Activated CD8-positive, alpha-beta T cell treated with anti-CD3 and anti-CD28 coated beads for 36 hours (primary cell): ENCODE measurements around the gene VDR. TPM values are rescaled to one million over a fixed set of nuclear protein-coding genes. Genes with fewer than 3 reads are reported as not detected.

ENCODE experiments used
- ATAC-seq: fragments of 200-7000 bp; cut with Tn5 transposase; one replicate; pipeline ENCODE4 v1.10.0; 2021; ENCODE audit warnings: mild to moderate bottlenecking, moderate library complexity
- CTCF ChIA-PET: fragments of 350-600 bp; sonication (Branson Sonifier 250); formaldehyde crosslinking; loops from one replicate; lab custom pipeline; 2021; ENCODE audit warnings: antibody characterized with exemption; lab: Charles Lee
- POLR2A ChIA-PET: fragments of 350-600 bp; sonication (Branson Sonifier 250); formaldehyde crosslinking; loops from one replicate; lab custom pipeline; 2021; ENCODE audit warnings: antibody characterized with exemption; lab: Charles Lee
- DNase-seq: peaks from one replicate; pipeline ENCODE4 v3.0.0-alpha.2; 2020
- H3K27ac Mint-ChIP-seq: one replicate; pipeline ENCODE4 v1.8.0; 2021; ENCODE audit warnings: mild to moderate bottlenecking, mixed read lengths
- H3K27me3 Mint-ChIP-seq: one replicate; pipeline ENCODE4 v1.8.0; 2021; ENCODE audit warnings: mixed read lengths
- H3K36me3 Mint-ChIP-seq: one replicate; pipeline ENCODE4 v1.8.0; 2021; ENCODE audit warnings: low read depth, mixed read lengths
- H3K4me1 Mint-ChIP-seq: one replicate; pipeline ENCODE4 v1.8.0; 2021; ENCODE audit warnings: low read depth, mixed read lengths
- H3K4me3 Mint-ChIP-seq: one replicate; pipeline ENCODE4 v1.8.0; 2021; ENCODE audit warnings: mild to moderate bottlenecking, moderate library complexity, mixed read lengths
- H3K9me3 Mint-ChIP-seq: one replicate; pipeline ENCODE4 v1.8.0; 2021; ENCODE audit warnings: mixed read lengths
- CTCF ChIP-seq: fragments of 200-600 bp; IDR thresholded peaks from one replicate; pipeline ENCODE4 v1.8.0; 2022; ENCODE audit warnings: antibody characterized with exemption, mild to moderate bottlenecking
- intact Hi-C: fragments of 100-400 bp; cut with micrococcal nuclease; formaldehyde crosslinking; loops from one replicate; pipeline ENCODE4 v1.10.0; 2022
- total RNA-seq, 2 experiments: library from RNA; stranded (reverse); gene quantifications; one replicate each; pipeline ENCODE4 v1.2.3, GENCODE V29; 2021

The VDR gene
- total RNA-seq, 2 experiments from 2014 or later = 84.6 to 86.4 TPM

GRCh38 chr12:47864646-47865235, 40.1 kb downstream of the VDR start:
- ATAC-seq (no peak), DNase-seq (no peak)
- Mint-ChIP-seq H3K27ac (peak overlapping the region; percentile 34), H3K4me3 (no peak overlapping the region), H3K4me1 (peaks cover 70% of the 10 kb centered on the region), H3K27me3 (no peaks in the 10 kb centered on the region), H3K36me3 (peaks cover 72% of the 10 kb centered on the region), H3K9me3 (no peaks in the 10 kb centered on the region)
- CTCF ChIA-PET = interaction anchor here (1.0 to 1.4 kb wide), 2 partner anchors 26 to 40 kb away, joined by 3 read pairs; partner anchors contain the start of gene VDR
- no peak for TF ChIP-seq CTCF
- POLR2A ChIA-PET = interaction anchor here (0.6 to 1.9 kb wide), 4 partner anchors 10 to 21 kb away, joined by 3 to 7 read pairs (median 6); no protein-coding TSS in a partner anchor
- intact Hi-C loops = loop anchor here (10.0 kb wide), 1 partner anchor 80 kb away; no protein-coding TSS in a partner anchor

- intact Hi-C loops = loop anchor here (10.0 kb wide), 1 partner anchor 81 kb away; no protein-coding TSS in a partner anchor
- peaks cover 72% of the 10 kb centered on the region for H3K4me1 Mint-ChIP-seq
- TF ChIP-seq CTCF = no peak
- CTCF ChIA-PET = interaction anchor here (1.4 kb wide), 1 partner anchor 25 kb away, joined by 3 read pairs; no protein-coding TSS in a partner anchor
- peaks cover 73% of the 10 kb centered on the region for H3K36me3 Mint-ChIP-seq
- H3K27me3 Mint-ChIP-seq = no peaks in the 10 kb centered on the region
- no peak overlapping the region for H3K4me3 Mint-ChIP-seq
- H3K9me3 Mint-ChIP-seq = no peaks in the 10 kb centered on the region
- H3K27ac Mint-ChIP-seq = peak overlapping the region; percentile 34
- ATAC-seq (no peak), DNase-seq (no peak)
- POLR2A ChIA-PET = interaction anchor here (1.8 to 1.9 kb wide), 2 partner anchors 19 to 21 kb away, joined by 7 read pairs; no protein-coding TSS in a partner anchor
Observed at GRCh38 chr12:47863985-47864384, 40.8 kb downstream of the VDR start.

GRCh38 chr12:47863467-47863866, 41.3 kb downstream of the VDR start:
- intact Hi-C loops = loop anchor here (10.0 kb wide), 1 partner anchor 81 kb away; no protein-coding TSS in a partner anchor
- ChIA-PET CTCF (interaction anchor here (0.6 to 3.7 kb wide), 4 partner anchors 20 to 121 kb away, joined by 3 to 22 read pairs (median 12); partner anchors contain the start of gene VDR), POLR2A (interaction anchor here (0.9 to 3.0 kb wide), 4 partner anchors 8 to 43 kb away, joined by 3 to 15 read pairs (median 6); partner anchors contain the start of gene VDR)
- Mint-ChIP-seq H3K9me3 (no peaks in the 10 kb centered on the region), H3K36me3 (peaks cover 74% of the 10 kb centered on the region), H3K27me3 (no peaks in the 10 kb centered on the region), H3K27ac (peak overlapping the region; percentile 25), H3K4me3 (no peak overlapping the region), H3K4me1 (peaks cover 72% of the 10 kb centered on the region)
- no peak for TF ChIP-seq CTCF
- no peak for DNase-seq
- ATAC-seq = no peak

DNA sequence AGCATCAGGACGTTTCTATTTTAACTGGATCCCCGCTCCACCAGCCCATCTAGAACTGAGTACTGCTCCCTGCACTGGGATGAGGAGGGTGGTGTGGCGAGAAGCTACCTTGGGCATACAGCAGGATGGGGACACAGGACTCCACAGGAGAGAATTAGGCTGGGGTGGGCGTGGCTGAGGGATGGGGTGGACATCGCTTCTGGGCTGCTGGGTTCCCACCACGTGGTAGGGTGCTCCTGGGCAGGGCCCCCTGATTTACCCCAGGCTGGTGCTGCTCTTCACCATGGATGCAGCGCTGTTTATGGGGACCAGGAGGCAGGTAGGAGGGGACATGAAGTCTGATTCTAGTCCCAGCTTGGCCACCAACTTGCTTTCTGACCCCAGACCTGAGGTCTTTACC, 41.9 kb downstream of the VDR start:
- no peak for ATAC-seq
- TF ChIP-seq CTCF = no peak
- H3K27ac Mint-ChIP-seq = peak overlapping the region; percentile 27
- DNase-seq = no peak
- POLR2A ChIA-PET = interaction anchor here (0.9 to 3.0 kb wide), 8 partner anchors 9 to 294 kb away, joined by 3 to 15 read pairs (median 4); partner anchors contain the start of genes ASB8 and VDR
- H3K4me3 Mint-ChIP-seq = no peak overlapping the region
- CTCF ChIA-PET = interaction anchor here (0.6 to 3.7 kb wide), 6 partner anchors 20 to 121 kb away, joined by 3 to 22 read pairs (median 10); partner anchors contain the start of gene VDR
- H3K4me1 Mint-ChIP-seq = peaks cover 66% of the 10 kb centered on the region
- no peaks in the 10 kb centered on the region for H3K9me3 Mint-ChIP-seq
- peaks cover 76% of the 10 kb centered on the region for H3K36me3 Mint-ChIP-seq
- no peaks in the 10 kb centered on the region for H3K27me3 Mint-ChIP-seq
- intact Hi-C loops = loop anchor here (10.0 kb wide), 1 partner anchor 82 kb away; no protein-coding TSS in a partner anchor
